Embryonic facial prominence (tissue), 1 donor: ENCODE data around the gene DUSP16.
"Not testable (repeated sequence)": the region's sequence is repeated elsewhere in the genome, so short reads cannot be mapped to it uniquely, and the experiment has no call there.

Experiments used
- DNase-seq: peaks from one replicate; pipeline ENCODE4 v3.0.0-alpha.2; 2016; ENCODE audit errors: extremely low spot score

DUSP16 gene

DNA sequence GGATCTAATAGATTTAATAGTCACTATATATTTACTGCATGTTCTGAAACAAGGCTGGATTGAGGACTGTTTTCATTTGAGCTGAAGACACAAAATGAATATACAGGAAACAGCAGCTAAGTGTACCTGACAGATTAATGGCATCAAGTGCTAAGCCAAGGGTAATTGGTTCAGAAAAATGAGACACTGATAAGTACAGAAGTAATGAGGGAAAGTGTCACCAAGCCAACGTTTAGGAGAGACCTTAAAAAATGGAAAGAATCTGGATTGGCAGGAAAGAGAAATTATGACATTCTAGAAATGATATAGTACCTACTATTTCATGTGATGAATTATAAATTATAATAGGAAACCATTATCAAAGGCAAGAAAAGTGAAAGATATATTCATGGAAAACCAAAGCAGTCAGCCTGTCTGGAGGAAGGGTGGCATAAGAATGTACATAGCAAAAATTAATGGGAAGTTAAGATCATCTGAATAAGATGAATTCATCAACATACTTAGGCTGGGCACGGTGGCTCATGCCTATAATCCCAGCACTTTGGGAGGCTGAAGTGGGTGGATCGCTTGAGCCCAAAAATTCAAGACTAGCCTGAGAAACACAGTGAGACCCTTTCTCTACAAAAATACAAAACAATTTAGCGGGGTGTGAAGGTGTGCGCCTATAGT lies 21.0 kb upstream of the DUSP16 start:
- DNase-seq: no peak

DNA sequence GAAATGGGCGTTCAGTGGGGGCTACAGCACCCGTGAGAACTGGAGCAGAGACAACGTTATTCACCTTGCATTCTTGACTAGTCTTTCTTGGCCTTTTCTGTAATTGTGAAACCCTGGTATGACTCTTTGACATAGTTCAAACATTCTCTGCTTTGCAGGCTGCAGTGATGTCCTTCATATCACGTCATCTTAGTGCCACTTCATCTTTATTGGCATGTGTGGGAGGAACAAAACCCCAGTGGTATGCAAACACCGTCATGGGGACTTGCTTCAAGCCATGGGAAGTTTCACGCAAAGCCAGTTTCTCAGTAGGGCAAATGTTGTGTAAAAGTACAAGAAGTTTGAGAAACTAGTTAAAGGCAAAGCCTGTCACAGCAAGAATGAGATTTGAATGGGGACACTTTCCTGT lies 20.2 kb upstream of the DUSP16 start:
- no peak for DNase-seq

DNA sequence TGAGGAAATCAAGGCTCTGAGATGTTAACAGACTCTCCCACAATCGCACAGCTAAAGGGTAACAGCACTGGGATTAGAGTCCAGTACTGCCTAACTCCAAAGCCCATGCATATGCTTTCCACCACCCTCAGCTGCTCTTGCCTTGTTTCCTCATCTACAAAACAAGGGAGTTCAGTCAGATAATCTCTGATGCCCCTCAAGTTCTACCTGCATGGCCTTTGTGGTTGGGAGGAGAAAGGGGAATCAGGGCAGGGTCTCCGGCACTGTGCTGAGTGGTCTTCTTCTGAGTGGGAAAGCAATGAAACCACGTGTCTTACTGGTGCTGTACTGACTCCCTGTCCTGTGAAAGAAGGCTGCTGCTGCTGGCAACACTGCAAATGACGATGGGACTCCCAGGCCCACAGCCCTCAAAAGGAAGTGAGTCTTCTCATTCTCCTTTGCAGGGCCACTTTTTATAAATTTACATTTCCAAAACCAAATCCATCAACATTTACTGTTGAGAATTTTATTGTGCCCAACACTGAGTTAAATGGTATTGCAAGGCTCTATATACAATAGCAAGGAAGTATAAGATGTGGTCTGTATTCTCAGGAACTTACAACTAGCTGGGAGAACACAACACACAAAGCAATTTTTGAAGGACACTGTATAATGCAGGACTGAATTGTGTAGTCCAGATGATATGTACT lies 19.7 kb upstream of the DUSP16 start:
- no peak for DNase-seq

DNA sequence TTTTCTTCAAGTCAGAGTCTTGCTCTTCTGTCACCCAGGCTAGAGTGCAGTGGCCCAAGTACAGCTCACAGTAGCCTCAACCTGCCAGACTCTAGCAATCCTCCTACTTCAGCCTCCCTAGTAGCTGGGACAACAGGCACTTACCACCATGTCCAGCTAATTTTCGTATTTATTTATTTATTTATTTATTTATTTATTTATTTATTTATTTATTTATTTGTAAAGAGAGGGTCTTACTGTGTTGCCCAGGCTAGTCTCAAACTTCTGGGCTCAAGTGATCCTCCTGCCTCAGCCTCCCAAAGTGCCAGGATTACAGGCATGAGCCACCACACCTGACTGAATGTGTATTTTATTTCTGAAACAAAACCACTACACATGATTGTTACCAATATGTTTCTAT lies 18.1 kb upstream of the DUSP16 start:
- DNase-seq: not testable (repeated sequence)

DNA sequence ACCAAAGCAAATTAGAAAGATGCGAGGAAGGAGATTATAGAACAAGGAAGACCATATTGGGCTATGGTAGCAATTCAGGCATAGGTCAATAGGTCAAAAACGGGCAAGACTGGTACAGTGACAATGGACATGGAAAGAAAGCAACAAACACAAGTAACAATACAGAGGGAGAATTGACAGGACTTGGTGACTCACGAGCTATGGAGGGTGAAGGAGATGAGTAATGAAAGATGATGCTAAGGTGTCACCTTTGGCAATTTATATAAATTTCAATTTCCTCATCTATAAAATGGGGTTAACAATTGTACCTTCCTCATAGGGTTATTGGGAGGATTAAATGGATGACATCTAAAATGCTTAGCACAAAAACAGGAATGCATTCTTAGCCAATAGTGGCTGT lies 15.1 kb upstream of the DUSP16 start:
- DNase-seq: no peak

DNA sequence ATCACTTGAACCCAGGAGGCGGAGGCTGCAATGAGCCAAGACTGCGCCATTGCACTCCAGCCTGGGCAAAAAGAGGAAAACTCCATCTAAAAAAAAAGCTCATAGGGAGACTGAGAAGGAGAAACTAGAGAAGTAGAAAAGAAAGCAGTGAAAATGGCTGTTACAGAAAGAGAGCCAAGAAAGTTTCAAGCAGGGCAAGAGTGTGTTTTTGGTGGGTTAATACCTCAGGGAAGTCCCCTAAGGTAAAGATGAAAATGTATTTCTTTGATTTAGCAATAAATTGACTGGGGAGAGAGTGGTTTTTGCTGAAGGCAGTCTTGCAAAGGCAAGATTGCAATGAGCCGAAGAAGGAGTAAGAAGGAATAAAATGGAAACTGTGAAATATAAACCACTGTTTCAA lies 10.0 kb upstream of the DUSP16 start:
- DNase-seq: no peak

DNA sequence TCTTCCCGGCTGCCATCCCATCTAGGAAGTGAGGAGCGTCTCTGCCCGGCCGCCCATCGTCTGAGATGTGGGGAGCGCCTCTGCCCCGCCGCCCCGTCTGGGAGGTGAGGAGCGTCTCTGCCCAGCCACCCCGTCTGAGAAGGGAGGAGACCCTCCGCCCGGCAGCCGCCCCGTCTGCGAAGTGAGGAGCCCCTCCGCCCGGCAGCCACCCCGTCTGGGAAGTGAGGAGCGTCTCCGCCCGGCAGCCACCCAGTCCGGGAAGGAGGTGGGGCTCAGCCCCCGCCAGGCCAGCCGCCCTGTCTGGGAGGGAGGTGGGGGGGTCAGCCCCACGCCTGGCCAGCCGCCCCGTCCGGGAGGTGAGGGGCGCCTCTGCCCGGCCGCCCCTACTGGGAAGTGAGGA lies 3.3 kb upstream of the DUSP16 start:
- not testable (repeated sequence) for DNase-seq

DNA sequence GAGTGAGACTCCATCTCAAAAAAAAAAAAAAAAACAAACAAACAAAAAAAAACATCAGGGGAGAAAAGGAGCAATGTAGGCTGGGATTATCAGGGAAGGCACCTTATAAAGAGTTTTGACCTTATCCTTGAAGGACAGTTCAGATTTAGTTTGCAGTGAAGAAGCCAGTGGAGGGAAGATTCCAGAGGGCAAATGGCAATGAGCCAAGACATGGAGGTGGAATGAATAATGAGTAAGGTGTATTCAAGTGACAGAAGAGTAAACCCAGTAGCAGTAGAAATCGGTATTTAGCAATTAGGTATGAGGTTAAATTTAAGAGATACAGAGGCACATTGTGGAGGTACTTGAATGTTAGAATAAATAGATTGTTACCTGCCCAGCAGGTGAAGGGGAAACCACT lies 2.2 kb upstream of the DUSP16 start:
- DNase-seq: no peak

DNA sequence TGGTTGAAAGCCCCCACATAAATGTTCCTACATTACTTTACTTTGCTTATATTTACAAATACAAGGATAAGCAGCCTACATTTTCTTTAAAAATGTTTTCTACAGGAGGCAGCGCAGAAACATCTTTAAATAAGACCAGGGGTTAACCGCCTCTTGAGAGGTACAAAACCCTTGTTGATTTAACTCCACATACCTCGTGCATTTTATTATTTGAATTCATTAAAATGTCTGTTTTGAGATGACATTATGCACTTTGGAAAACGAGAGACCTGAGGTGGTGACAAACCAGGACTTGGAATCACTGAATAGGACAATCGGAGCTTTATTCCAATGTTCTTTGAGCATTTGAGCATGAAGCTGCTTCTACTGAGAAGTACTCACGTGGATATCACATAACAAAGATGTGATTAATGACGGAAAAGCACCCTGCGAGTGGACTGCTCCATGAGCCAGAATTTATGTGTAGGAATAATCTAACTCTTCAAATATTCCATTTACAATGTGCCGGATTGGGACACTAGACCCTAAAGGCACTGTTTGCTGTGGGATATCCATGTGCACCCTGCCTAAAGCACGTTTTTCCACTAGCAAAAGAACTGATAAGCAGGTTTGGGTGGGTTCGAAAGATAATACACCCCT lies 746 bp upstream of the DUSP16 start:
- no peak for DNase-seq

DNA sequence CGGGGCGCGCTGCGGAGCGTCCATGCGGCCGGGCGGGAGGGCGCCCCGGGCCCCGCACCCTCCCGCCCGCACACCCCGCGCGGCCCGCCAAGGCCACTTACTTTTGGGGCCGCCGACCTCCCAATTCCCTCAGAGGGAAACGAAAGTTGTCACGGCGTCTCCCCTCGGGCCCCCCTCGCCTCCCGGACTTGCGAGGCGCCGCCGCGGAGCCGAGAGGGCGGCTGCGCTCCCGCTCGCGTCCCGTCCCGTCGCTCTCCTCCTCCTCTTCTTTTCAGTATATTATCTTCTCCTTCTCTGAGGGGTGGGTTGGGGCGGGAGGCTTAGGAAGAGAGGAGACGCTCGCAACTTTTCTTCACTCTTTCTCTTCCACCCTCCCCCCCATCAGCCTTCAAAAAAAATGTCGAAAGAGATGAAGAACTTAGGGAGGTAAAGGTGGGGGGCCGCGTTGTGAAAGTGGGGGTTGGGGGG lies 613 bp downstream of the DUSP16 start:
- DNase-seq: no peak

DNA sequence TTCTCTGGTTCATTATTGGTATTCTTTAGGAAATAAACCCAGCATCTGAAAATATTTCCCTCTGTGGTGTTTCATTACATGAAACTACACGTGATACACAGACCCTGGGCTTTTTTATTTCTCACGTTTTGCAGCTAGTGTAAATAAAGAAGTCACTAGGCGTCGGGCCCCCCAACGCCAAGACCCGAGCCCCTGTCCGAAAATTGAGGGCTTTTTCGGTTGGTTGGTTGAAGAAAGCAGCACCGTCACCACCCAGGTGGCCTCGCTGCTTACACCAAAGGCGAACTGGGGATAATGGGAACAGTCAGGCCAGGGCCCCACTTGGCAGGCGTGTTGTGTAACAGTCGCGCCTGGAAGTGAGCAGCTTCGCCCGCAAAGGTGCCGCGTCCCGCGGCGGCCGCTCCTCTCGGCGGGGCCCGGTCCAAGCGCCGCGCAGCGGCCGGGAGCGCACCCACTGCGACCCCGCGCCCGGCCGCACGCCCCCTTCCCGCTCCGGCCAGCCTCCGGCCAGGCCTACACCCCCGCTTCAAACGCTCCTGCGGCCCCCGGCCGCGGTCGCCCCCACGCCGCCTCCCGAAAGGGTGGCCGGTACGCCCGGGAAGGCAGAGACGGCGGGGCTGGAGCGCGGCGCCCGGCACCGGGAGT lies 1.2 kb downstream of the DUSP16 start:
- DNase-seq: no peak

DNA sequence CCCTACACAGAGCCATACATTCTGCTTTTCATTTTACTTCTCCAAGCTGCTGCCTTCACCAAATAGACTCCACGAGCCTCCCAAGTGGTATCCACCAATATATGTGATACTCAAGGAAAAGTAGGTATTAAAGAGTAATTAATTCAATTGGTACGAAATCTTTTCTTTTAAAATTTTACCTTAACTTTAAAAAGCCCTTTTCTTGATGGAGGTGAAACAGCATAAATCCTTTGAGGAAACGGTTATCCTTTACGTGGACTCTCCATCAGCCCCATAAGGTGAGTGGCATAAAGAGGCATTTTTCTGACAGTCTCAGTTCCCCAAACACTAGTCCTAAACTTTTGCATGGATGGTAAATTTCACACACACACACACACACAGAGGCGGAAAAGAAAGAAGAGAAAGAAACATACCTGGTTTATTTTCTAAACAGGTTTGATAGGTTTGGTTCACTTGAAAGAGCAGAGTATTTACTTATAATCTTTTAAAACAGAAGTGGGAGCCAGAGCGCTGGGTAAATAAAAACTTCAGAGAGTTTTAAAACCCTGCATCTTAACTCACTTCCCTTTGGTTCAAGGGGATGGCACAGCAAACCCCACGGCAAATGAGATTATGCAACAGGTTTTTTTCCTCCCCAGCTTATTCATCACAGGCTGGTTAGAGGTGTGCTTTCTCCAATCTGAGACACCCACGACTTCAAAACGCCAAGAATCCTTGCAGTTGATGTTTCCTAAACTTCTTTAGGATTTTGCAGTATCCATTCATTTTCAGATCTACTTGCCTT lies 1.9 kb downstream of the DUSP16 start:
- peak; percentile 58 for DNase-seq

DNA sequence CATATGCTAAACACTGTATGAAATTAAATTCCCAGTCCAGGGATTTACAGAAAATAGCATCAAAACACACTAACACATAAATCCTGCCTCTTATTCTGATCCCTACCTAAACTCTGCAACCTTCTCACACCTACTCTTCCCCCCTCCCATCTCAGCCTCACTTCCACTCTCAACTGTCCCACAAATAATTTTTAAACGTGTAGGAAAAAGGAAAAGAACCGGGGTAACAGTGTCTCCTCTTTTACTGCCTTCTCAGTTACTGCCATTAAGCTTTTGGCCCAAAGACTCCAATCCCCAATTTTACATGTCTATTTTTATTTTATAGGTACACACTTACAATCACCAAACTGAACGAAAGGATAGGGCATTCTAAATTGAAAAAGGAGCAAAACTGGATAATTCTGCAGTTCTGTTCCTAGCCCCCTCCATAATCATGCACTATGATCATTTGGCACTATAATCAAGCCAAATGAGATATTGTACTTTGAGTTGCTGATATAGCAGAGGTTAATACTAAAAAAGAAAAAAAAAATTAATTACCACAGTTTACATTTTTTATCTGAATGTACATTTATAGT lies 2.9 kb downstream of the DUSP16 start:
- no peak for DNase-seq

DNA sequence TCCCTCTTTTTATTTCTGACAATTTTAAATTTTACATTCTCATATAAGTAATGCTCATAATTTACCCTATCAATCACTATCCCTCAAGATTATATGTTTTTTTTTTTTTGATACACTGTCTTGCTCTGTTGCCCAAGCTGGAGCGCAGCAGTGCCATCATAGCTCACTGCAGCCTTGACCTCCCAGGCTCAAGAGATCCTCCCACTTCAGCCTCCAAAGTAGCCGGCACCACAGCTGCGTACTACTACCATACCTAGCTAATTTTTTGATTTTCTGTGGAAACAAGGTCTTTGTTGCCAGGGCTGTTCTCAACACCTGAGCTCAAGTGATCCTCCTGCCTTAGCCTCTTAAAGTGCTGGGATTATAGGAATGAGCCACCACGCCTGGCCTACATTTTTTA lies 4.4 kb downstream of the DUSP16 start:
- no peak for DNase-seq

DNA sequence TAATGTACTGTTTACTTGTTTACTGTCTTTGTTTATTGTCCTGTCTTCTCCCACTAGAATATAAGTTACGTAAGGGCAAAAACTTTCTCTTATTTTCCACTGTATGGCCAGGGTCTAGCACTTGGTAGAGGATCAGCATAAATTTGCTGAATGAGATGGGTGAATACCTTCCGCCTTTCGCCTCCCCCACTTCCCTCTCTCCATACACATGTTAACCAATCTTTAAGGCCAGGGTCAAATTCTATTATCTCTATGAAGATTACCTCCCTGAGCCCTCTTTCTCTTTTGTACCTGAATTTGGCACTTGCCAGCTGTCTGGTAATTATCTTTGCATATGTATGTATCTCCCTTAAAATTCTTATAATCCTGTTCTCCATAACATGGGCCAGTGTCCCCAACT lies 4.9 kb downstream of the DUSP16 start:
- no peak for DNase-seq

DNA sequence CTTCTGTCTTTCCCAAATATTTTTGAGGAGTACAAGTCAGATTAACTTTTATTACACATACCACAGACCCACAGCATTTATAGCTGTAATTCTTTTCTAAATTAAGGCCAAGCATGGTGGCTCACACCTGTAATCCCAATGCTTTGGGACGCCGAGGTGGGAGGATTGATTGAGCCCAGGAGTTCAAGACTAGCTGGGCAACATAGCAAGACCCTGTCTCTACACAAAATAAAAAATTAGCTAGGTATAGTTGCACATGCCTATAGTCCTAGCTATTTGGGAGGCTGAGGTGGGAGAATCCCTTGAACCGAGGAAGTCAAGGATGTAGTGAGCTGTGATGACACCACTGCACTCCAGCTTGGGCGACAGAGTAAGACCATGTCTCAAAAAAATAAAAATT lies 7.0 kb downstream of the DUSP16 start:
- no peak for DNase-seq

DNA sequence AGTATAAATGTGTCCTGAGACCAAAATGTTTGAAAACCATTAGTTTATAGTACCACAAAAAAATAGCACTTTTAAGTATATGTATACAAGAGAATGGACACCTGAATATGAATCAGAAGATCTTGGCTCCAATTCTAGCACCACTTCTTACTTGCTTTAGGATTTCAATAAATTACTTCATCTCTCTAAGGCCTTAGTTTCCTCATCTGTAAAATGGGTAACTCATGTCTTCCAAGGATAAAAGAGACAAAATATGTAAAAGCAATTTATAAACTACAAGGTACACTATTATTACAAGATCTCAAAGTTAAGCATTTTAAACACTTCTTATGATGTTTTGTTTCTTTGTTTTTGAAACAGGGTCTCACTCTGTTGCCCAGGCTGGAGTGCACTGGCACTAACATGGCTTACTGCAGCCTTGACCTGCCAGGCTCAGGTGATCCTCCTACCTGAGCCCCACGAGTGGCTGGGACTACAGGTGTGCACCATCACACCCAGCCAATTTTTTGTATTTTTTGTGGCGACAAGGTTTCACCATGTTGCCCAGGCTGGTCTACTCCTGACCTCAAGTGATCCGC lies 9.4 kb downstream of the DUSP16 start:
- no peak for DNase-seq

DNA sequence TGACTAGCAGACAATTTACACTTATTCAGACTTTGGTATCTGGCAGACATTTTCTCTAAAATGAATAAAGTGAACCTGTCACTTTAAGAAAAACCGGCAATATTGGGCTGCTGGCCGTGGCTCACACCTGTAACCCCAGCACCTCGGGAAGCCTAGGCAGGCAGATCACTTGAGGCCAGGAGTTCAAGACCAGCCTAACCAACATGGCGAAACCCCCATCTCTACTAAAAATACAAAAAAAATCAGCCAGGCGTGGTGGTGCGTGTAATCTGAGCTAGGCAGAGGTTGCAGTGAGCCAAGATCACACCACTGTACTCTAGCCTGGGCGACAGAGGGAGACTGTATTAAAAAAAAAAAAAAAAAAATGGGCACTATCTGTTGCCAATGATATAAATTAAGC lies 11.5 kb downstream of the DUSP16 start:
- no peak for DNase-seq

DNA sequence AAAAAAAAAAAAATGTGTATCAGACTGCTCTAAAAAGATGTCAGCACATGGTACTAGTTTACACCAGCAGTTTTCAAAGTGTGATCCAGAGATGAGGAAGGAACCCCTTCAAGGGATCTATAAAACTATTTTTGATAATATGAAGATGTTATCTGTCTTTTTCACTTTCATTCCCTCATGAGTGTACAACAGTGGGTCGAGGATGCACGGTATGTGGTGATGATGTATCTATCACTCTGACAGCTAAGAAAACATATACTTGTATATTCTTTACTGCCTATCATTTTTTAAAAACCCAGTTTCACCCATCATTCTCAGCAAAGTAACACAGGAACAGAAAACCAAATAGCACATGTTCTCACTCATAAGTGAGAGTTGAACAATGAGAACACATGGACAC lies 12.4 kb downstream of the DUSP16 start:
- no peak for DNase-seq

DNA sequence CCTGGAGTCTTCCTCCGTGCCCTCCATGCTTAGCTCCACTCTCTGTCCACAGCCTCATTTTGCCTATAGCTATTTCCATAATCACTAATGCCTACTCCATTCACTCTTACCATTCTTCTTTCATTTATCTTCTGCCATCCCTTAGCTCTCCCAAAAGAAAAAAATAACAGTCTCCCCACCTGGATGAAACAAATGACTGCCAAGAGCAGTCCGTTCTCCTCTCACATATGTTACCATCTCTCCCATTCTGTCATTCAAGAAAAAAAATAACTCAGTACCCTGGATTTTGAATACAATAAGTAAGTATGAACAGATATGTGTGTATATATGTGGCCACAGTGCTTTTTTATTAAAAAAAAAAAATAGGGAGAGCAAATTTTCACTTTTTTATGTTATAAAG lies 13.2 kb downstream of the DUSP16 start:
- no peak for DNase-seq

DNA sequence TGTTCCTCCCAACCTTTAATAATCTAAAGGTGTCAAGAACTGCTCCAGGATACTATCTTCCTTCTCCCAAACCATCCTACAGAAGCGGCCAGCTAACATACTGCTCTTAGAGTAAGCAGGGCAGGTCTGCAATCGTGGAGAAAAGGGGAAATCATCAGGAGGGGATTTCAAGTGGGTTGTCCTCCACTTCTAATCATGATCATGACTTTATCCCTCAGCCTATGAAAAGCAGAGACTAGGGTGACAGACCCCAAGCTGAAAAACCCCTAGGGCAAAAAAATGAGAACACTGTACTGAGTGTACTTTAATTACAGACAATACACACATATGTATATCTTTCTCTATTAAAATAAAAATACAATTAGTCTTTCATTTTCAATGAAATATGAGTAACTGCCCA lies 13.9 kb downstream of the DUSP16 start:
- no peak for DNase-seq
